MM.1S (cell line): ENCODE results near the gene PSMD12.

Source experiments
- DNase-seq: peaks from one replicate; pipeline ENCODE4 v3.0.0-alpha.2; 2015
- H2AFZ ChIP-seq: fragments of 300-600 bp; sonication (generic); 2 replicates; pipeline ENCODE4 v1.6.0; 2016; ENCODE audit warnings: antibody characterized with exemption, low read length
- H3F3A ChIP-seq: fragments of 300-600 bp; sonication (generic); 2 replicates; pipeline ENCODE4 v1.6.1; 2016; ENCODE audit warnings: mild to moderate bottlenecking, antibody characterized with exemption, low read length, moderate library complexity, mixed read lengths; ENCODE audit not compliant: insufficient read depth
- H3K27ac ChIP-seq: fragments of 300-600 bp; sonication (generic); 2 replicates; pipeline ENCODE4 v1.5.1; 2016; ENCODE audit warnings: mild to moderate bottlenecking, low read length
- H3K27me3 ChIP-seq: fragments of 300-600 bp; sonication (generic); replicated peaks from 2 replicates; pipeline ENCODE4 v1.6.0; 2016; ENCODE audit warnings: low read length; ENCODE audit not compliant: insufficient read depth
- H3K36me3 ChIP-seq: fragments of 300-600 bp; sonication (generic); replicated peaks from 2 replicates; pipeline ENCODE4 v1.6.1; 2016; ENCODE audit warnings: mild to moderate bottlenecking, low read length, mixed read lengths; ENCODE audit not compliant: insufficient read depth
- H3K4me1 ChIP-seq: fragments of 300-600 bp; sonication (generic); 2 replicates; pipeline ENCODE4 v1.6.1; 2016; ENCODE audit warnings: low read length, mixed read lengths
- H3K4me2 ChIP-seq: fragments of 300-600 bp; sonication (generic); 2 replicates; pipeline ENCODE4 v1.6.0; 2016; ENCODE audit warnings: low read depth, low read length
- H3K4me3 ChIP-seq: fragments of 300-600 bp; sonication (generic); 2 replicates; pipeline ENCODE4 v1.5.1; 2016; ENCODE audit warnings: low read length, mixed read lengths
- H3K79me2 ChIP-seq: fragments of 300-600 bp; sonication (generic); 2 replicates; pipeline ENCODE4 v1.6.1; 2016; ENCODE audit warnings: mixed run types, low read length, mixed read lengths
- H3K9ac ChIP-seq: fragments of 300-600 bp; sonication (generic); 2 replicates; pipeline ENCODE4 v1.6.1; 2016; ENCODE audit warnings: low read length, mixed read lengths
- H3K9me2 ChIP-seq: fragments of 300-600 bp; sonication (generic); replicated peaks from 2 replicates; pipeline ENCODE4 v1.6.1; 2016; ENCODE audit warnings: mild to moderate bottlenecking, low read length, mixed read lengths; ENCODE audit not compliant: insufficient read depth
- H3K9me3 ChIP-seq: fragments of 300-600 bp; sonication (generic); replicated peaks from 2 replicates; pipeline ENCODE4 v1.6.1; 2016; ENCODE audit warnings: mild to moderate bottlenecking, low read length, mixed read lengths; ENCODE audit not compliant: insufficient read depth
- H4K20me1 ChIP-seq: fragments of 300-600 bp; sonication (generic); 2 replicates; pipeline ENCODE4 v1.6.1; 2016; ENCODE audit warnings: mild to moderate bottlenecking, low read length, moderate library complexity, mixed read lengths; ENCODE audit not compliant: insufficient read depth
- EZH2 ChIP-seq: fragments of 300-600 bp; sonication (generic); optimal IDR thresholded peaks from 2 replicates; pipeline ENCODE3; 2017; ENCODE audit warnings: low read depth, mild to moderate bottlenecking, antibody characterized with exemption, low read length, mixed read lengths
- EZH2phosphoT487 ChIP-seq: fragments of 300-600 bp; sonication (generic); IDR thresholded peaks from 2 replicates; pipeline ENCODE4 v1.6.1; 2018; ENCODE audit warnings: antibody characterized with exemption, low read length
- TF ChIP-seq, protein P1 (sequence below): fragments of 300-600 bp; sonication (generic); IDR thresholded peaks from 2 replicates; pipeline ENCODE4 v1.5.1; 2016; ENCODE audit warnings: antibody characterized with exemption, low read length, mixed read lengths

PSMD12 gene

DNA sequence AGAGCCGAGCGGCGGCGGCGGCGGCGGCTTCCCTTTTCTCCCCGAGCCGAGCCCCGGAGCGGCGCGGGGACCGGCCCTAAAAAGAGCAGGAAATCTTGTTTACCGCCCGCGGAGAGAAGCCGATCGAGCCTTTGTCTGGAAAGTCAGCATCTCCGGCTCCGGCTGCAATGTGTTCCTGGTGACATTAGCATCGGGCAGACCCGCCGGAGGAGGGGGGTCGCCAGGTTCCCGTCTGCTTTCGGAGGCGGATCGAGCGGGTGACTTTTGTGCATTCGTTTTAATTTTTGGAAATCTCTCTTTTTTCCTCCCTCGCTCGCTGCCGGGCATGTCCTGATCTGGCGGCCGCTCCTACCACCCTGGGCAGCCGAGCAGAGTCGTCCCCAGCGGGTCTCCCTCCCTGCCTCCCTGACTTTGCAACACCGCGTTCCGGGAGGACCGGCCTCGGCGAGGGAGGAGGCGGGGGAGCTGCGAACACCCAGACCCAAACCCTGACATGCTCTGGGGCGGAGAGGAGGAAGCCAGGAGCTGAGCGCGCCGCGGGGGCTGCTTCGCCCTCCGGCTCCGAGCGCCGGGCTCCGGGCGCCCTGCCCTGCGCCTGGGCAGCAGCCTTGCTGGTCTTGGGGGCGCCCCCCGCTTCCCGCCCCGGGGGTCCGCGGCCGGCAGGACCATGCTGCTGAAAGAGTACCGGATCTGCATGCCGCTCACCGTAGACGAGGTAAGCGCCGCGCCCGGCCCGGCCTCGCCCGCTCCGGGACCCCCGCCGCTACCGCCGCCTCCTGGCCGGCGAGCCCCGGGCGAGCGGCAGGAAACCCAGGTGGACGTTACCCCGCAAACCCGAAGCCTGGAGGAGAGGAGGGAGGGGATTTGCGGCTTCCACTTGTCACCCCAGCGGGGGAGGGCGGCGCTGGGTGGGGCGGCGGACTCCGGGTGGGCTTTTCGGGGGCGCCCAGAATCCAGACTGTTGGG lies 11.4 kb upstream of the PSMD12 start:
- H3K27me3 ChIP-seq = no peaks in the 10 kb centered on the region
- no peaks in the 10 kb centered on the region for H3K9me3 ChIP-seq
- H2AFZ ChIP-seq = peak overlapping the region; percentile 96
- H3K4me1 ChIP-seq = peaks cover 22% of the 10 kb centered on the region
- peak overlapping the region; percentile 96 for H3K4me3 ChIP-seq
- peaks cover 22% of the 10 kb centered on the region for H3F3A ChIP-seq
- H3K79me2 ChIP-seq = peaks cover 37% of the 10 kb centered on the region
- H3K9ac ChIP-seq = peak overlapping the region; percentile 82
- peak; percentile 50 for DNase-seq
- TF ChIP-seq EZH2phosphoT487 (no peak), EZH2 (no peak)
- TF ChIP-seq, protein P1, sequence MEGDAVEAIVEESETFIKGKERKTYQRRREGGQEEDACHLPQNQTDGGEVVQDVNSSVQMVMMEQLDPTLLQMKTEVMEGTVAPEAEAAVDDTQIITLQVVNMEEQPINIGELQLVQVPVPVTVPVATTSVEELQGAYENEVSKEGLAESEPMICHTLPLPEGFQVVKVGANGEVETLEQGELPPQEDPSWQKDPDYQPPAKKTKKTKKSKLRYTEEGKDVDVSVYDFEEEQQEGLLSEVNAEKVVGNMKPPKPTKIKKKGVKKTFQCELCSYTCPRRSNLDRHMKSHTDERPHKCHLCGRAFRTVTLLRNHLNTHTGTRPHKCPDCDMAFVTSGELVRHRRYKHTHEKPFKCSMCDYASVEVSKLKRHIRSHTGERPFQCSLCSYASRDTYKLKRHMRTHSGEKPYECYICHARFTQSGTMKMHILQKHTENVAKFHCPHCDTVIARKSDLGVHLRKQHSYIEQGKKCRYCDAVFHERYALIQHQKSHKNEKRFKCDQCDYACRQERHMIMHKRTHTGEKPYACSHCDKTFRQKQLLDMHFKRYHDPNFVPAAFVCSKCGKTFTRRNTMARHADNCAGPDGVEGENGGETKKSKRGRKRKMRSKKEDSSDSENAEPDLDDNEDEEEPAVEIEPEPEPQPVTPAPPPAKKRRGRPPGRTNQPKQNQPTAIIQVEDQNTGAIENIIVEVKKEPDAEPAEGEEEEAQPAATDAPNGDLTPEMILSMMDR = peak; percentile 35
- H3K27ac ChIP-seq = peak overlapping the region; percentile 74; the same call in 1 of the 2 replicates
- no peaks in the 10 kb centered on the region for H4K20me1 ChIP-seq
- H3K36me3 ChIP-seq = no peaks in the 10 kb centered on the region
- peak overlapping the region; percentile 98 for H3K4me2 ChIP-seq
- H3K9me2 ChIP-seq = no peaks in the 10 kb centered on the region

DNA sequence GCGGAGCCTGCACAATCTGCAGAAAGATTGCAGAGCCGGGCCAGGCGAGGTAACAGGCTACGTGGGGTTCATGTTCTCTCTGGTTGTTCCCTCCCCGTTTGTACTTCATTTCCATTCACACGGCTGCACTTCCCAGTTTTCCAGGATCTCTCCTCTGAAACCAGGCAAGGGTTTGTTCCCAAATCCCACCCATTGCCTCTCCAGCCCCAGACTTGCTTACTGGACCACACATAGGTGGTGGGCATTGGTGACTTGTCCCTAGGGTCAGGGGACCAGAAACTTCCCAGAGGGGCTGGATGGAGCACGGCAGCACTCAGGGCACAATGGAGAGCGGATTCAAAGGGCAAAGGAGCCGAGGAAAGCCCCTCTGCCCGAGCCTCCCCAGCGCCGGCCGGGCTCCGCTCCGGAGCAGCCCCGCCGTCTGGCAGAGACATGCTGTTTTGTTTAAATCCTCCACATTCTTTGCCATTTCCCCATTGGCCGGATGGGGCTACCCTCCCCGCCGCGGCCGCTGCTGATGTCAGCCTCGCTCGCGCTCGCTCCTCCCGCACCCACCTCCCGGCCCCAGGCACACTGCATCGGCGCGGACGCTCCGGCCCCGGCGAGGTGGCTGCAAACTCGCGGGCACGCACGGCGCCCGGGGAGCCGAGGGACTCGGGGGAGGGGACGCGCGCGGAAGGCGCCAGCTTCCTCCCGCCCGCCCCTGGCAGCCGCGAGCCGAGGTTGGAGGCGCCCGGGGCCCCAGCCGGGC lies 10.5 kb upstream of the PSMD12 start, which contains the start of gene PITPNC1:
TSS of gene PITPNC1 (plus strand) at position 545 of the 751 bp plus-strand sequence.
- Histone ChIP-seq H3K4me1 (peaks cover 22% of the 10 kb centered on the region), H3F3A (peaks cover 22% of the 10 kb centered on the region), H3K27ac (peak within 1 kb of the TSS; percentile 74; the same call in 1 of the 2 replicates), H3K9ac (peak within 1 kb of the TSS; percentile 82), H3K9me3 (no peaks in the 10 kb centered on the region), H3K9me2 (no peaks in the 10 kb centered on the region), H3K4me3 (peak within 1 kb of the TSS; percentile 96), H3K27me3 (no peaks in the 10 kb centered on the region), H4K20me1 (no peaks in the 10 kb centered on the region), H3K79me2 (peaks cover 30% of the 10 kb centered on the region), H3K4me2 (peak within 1 kb of the TSS; percentile 98), H3K36me3 (no peaks in the 10 kb centered on the region), H2AFZ (peak within 1 kb of the TSS; percentile 96)
- TF ChIP-seq, protein P1 = no peak
- no peak for TF ChIP-seq EZH2phosphoT487
- TF ChIP-seq EZH2 = no peak
- peak; percentile 94 for DNase-seq

DNA sequence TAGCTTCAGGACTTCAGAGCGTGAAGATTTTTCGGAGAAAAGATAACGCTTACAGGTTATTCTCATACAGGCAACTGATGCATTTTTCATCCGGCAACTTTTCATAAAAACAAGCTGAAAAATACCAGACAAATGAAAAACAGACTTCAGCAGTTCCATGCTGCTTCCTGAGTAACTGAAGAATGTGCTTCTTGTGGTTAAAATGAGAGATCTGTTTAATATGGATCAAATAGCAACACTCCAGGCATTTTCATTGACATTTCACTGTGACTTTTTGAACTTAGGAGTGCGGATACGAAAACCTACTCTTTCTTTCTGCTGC lies 10.0 kb upstream of the PSMD12 start:
- H3K9me2 ChIP-seq = no peaks in the 10 kb centered on the region
- peak overlapping the region; percentile 43; the same call in 1 of the 2 replicates for H3K9ac ChIP-seq
- peaks cover 22% of the 10 kb centered on the region for H3F3A ChIP-seq
- H2AFZ ChIP-seq = peak overlapping the region; percentile 95
- H3K36me3 ChIP-seq = no peaks in the 10 kb centered on the region
- H3K4me1 ChIP-seq = peaks cover 22% of the 10 kb centered on the region
- H3K27me3 ChIP-seq = no peaks in the 10 kb centered on the region
- H3K79me2 ChIP-seq = peaks cover 25% of the 10 kb centered on the region
- peak overlapping the region; percentile 96 for H3K4me3 ChIP-seq
- H3K4me2 ChIP-seq = peak overlapping the region; percentile 98
- peak overlapping the region; percentile 74; the same call in 1 of the 2 replicates for H3K27ac ChIP-seq
- DNase-seq = no peak
- H4K20me1 ChIP-seq = no peaks in the 10 kb centered on the region
- H3K9me3 ChIP-seq = no peaks in the 10 kb centered on the region
- TF ChIP-seq EZH2 (no peak), EZH2phosphoT487 (no peak)
- TF ChIP-seq, protein P1 = no peak
